ENCODE measurements around the gene TNS4. TPM values are rescaled to one million over a fixed set of nuclear protein-coding genes. Genes with fewer than 3 reads are reported as not detected.
"Not testable (repeated sequence)": the region's sequence is repeated elsewhere in the genome, so short reads cannot be mapped to it uniquely, and the experiment has no call there.

The TNS4 gene
- not detected for polyA plus RNA-seq (ENCODE audit: insufficient read length)

DNA sequence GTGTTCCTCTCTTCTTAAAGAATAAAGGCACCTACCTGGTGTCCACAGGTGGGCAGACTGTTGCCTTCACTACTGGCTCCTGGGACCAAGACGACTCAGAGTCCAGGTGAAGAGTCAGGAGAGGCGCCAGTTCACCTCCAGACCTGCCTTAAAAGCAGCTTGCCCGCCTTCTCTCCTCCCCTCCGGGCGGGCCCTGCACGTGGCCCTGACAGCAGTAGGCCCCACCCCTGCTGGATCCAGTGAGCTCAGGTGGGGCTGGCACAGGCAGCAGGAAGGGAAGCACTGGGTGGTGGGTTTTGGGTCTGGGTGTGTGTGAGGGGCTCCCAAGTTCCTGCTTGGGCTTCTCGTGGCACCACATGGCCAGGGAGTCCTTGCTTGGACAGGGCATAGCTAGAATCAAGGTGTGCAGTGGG is at the start of gene TNS4:
TNS4 (minus strand) TSS at position 125 of the 413 bp plus-strand sequence. CDS start 5,198 bp downstream, outside the sequence.
- no peak for DNase-seq (ENCODE audit: low read depth)

DNA sequence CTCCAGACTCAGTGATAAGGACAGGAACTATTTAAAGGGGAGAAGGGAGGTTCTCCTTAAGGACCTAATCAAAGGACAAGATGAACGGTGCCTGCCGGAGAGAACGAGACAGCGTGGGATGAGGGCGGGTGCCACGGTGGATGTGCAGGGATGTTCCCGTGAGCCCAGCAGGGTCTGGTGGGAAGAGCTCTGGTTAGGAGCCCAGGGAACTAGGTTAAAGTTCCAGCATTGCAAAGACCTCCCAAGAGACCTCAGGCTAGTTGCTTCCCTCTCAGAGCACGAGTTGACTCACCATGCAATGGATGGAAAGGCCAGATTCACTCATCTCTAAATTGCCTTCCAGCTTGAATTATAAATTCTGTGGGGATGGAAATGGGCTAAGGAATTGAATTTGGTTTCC is 49.2 kb upstream of the TNS4 start:
- no peak for DNase-seq (ENCODE audit: low read depth)

- no peak for DNase-seq (ENCODE audit: low read depth)
Measured at GRCh38 chr17:40548982-40549685, 47.7 kb upstream of the TNS4 start.

GRCh38 chr17:40548491-40548981 is 47.1 kb upstream of the TNS4 start:
- no peak for DNase-seq (ENCODE audit: low read depth)

- no peak for DNase-seq (ENCODE audit: low read depth)
Measured at GRCh38 chr17:40547785-40548478, 46.5 kb upstream of the TNS4 start.

DNA sequence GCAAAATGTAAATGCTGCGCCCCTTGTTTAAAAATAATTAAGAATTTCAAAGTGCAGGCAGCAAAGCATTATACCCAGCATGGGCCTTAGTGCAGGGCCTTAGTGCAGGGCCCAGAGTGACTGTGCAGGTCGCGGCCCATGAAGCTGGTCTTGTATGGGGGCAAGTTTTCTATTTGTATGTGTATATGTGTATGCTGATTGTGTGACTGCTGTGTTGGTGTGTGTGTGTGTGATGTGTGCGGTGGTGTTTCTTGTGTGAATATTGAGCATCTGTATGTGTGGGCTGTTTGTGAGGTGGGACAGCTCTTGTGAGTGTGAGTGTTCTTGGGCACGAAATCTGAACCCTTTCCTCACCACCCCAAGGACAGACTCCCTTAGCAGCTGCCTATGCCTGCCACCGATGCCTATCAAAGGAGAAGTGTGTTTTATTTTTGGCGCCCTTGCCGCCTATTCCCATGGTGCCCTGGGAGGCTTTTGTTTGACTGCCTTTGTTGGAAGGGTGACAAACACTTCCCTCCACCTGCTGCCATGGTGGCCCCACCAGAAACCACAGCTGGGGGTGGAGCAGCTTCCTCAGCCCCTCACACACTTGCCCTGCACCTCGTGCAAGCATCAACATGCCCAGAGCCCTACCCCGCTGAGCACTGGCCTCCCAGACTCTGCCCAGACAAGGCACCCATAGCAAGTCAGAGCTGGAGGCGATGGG is 45.8 kb upstream of the TNS4 start:
- DNase-seq (ENCODE audit: low read depth): no peak

DNA sequence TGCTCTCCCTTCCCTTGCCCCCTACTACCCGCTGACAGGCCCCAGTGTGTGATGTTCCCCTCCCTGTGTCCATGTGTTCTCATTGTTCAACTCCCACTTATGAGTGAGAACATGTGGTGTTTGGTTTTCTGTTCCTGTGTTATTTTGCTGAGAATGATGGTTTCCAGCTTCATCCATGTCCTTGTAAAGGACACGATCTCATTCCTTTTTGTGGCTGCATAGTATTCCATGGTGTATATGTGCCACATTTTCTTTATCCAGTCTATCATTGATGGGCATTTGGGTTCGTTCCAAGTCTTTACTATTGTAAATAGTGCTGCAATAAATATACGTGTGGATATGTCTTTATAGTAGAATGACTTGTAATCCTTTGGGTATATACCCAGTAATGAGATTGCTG is 45.1 kb upstream of the TNS4 start:
- DNase-seq (ENCODE audit: low read depth): not testable (repeated sequence)

GRCh38 chr17:40545660-40546059 is 44.2 kb upstream of the TNS4 start:
- no peak for DNase-seq (ENCODE audit: low read depth)

DNA sequence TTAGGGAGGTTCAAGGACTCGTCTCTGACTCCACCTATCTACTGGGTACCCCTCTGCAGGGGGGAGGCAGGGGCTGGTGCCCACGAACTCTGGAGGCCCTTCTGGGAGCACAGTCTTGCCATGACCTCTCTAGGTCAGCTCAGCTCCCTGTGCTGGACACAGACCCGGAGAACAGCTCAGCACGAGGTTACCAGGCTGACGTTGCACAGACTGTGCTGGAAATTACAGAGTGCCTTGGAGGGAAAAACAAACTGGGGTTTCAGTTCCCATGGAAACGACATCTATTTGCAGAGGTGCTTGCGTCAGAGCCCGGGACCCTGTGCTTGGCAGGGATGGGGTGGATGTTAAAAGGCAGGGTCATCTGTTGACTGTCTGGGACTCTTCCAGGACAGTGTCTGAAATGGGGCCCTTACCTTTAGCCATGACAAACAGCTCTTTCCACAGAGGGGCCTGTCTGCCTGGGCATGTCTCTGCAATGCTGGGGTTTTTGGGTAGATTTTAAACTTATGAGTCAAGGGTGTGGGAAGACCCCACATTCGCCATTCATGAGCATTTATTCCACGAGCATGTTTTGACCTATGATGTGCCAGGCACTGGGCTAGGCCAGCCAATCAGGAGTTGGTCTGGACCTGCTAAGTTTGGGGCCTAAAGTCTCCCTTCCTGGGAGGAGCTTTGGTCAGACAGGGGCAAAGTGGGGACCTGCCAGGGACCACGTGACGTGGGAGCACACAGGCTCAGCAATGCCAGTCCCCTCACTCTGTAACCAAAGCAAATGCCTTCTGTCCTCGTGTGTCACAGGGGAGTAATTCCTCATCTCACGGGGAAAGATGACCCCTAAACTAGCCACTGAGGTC is 41.4 kb upstream of the TNS4 start:
- DNase-seq (ENCODE audit: low read depth): peak; percentile 94

GRCh38 chr17:40541873-40542557 is 40.6 kb upstream of the TNS4 start:
- no peak for DNase-seq (ENCODE audit: low read depth)

DNA sequence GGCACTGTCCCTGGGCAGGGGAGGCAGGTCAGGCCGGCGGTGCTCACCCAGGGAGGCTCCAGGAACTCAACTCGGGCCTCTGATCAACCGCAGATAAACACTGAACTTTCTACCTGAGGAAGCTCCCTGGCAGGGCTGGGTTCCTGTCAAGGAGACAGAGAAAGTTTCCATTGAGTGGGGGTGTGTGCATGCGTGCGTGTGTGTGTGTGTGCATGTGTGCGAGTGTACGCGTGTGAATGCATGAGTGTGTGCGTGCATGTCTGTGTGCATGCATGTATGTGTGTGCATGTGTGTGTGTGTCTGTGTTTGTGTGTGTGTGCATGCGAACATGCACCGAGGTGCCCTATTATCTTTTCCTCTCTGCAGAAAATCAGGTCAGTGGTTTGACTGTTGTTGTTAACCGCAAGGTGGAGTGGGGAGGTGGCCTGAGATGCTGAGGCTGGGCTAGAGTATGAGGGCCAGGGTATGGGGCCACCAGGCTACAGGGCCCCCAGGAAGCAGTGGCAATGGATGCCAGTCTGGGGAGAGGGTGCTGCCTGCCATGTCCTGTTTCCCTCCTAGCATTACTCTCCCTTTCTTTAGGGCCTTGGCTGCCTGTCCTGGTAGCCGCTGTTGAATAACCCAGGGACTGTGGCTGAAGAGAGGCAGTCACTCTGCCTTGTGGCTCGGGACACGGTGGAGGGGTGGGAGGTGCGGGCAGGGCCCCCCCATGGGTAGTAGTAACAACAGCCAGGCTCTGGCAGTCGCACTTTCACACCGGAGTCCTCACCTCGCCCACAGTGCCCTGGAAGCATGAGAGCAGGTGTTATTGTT is 39.8 kb upstream of the TNS4 start:
- DNase-seq (ENCODE audit: low read depth): no peak

DNA sequence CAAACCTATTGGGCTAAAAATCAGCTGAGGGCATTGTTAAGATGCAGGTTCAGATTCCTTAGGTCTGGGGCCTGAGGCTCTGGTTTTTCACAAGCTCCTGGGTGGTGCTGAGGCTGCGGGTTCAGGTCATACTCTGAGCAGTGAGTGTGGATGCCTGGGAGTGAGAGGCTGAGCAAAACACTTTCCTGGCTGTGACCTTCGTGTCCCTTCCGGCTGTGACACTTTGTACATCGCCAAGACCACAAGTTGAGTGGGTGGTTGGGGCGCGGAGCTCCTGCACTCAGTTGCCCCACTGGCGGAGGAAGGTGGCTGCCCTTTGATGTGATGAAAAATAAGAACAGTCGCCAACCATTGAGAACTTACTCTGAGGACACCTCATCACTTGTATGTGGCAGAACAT is 39.0 kb upstream of the TNS4 start:
- DNase-seq (ENCODE audit: low read depth): no peak

DNA sequence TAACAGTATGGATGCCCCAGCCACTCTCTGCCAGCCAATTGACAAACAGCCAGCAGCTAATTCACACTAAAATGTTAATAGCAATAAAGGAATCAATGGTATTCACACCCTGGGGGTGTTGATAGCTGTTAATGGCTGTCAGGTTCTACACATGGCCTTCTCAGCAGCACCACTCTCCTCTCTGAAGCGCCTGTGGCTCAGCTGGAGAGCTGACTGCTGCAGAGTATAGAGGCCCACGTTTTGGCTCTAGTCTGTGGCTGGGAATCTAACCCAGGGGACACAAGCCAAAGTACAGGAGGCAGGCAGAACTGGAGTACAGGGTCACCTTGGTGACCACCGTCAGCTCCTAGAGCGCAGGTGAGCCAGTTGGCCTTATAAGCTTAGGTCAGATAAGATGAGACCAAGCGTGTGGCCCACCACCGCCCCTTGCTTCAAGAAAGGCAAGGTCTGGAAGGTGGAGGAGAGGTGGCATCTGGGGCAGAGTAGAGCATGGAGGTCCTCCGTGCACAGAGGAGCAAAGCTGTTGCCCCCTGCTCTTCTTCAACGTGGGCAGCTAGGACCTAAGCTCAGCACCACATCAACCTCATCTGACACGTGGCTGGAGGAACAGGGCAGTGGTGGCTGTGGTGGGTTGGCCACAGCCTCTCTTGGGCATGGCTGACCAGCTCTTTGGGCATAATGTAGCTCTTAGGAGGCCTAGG is 38.4 kb upstream of the TNS4 start:
- no peak for DNase-seq (ENCODE audit: low read depth)

DNA sequence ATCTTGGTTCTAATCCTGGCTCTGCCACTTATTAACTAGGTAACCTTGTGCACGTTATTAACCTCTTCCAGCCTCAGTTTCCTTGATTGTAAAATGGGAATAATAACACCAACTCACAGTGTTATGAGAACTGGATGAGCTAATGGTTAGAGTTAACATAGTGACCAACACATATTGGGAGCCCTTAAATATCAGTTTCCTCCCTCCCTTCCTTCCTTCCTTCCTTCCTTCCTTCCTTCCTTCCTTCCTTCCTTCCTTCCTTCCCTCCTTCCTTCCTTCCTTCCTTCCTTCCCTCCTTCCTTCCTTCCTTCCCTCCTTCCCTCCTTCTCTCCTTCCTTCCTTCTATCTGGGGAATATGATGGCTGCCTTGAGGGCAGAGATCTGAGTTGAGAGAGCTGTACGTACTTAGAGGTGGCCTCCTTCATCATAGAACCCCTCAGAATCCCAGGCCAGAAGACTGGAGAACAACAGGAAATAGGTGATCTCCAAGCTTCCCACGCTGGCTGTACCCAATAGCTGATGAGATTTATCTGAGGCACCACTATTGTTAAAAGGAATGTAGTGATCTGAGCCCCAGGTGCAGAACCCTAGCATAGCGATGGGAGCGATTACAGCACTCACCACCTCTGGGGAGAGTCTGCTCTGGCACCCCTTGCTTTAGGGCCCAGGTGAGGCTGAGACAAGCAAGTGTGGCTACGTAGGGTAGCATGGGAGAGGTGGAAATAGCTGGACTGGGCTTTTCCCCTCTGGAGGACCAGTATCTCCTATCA is 37.7 kb upstream of the TNS4 start:
- no peak for DNase-seq (ENCODE audit: low read depth)

- no peak for DNase-seq (ENCODE audit: low read depth)
Measured at GRCh38 chr17:40538019-40538935, 36.9 kb upstream of the TNS4 start.

GRCh38 chr17:40536295-40537171 is 35.1 kb upstream of the TNS4 start:
- DNase-seq (ENCODE audit: low read depth): no peak

GRCh38 chr17:40535924-40536294 is 34.5 kb upstream of the TNS4 start:
- DNase-seq (ENCODE audit: low read depth): no peak
